Measurements from ENCODE around the gene ADAM17.

The ADAM17 gene

DNA sequence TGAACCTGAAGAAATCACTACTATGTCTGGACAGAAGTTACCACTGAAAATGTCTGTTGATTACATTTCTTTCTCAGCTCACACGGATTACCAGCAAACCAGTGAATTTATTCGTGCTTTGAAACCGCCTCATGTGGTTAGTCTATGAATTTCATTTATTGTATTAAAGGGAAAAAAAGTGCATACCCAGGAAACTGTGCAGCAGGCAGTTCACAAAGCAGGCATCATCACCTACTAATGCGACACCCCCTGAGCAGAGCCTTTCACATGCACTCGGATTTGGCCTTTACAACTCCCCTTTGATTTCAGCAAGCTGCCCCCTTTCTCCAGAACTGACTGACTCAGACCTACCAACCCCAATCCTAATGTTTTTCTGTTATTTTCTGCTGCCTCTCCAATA is 112.1 kb downstream of the ADAM17 start:
- H3K4me3 Mint-ChIP-seq, result no peak overlapping the region
- H3K36me3 Mint-ChIP-seq, result peaks cover 50% of the 10 kb centered on the region
- no peaks in the 10 kb centered on the region for H3K9me3 Mint-ChIP-seq
- no peaks in the 10 kb centered on the region for H3K27me3 Mint-ChIP-seq
- no peaks in the 10 kb centered on the region for H3K4me1 Mint-ChIP-seq
- H3K27ac Mint-ChIP-seq, result no peak overlapping the region
- no peak for ATAC-seq

DNA sequence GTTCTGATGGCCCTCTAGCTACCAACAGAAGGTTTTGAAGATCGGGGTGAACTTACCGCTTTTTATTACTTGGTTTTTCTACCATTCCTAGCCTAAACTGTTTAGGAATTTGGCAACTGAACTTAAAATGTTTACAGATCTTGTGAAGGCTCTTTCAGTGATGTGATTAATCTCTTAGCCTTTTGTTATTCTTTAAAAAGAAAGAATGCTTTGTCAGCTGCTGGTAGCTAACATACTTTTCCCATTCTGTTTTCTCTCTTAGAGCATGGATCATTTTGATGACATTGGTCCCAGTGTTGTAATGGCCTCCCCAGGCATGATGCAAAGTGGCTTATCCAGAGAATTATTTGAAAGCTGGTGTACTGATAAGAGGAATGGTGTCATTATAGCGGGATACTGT is 114.1 kb downstream of the ADAM17 start:
- H3K9me3 Mint-ChIP-seq, result no peaks in the 10 kb centered on the region
- H3K27ac Mint-ChIP-seq, result no peak overlapping the region
- H3K4me1 Mint-ChIP-seq, result no peaks in the 10 kb centered on the region
- no peaks in the 10 kb centered on the region for H3K27me3 Mint-ChIP-seq
- no peak overlapping the region for H3K4me3 Mint-ChIP-seq
- ATAC-seq, result no peak
- peaks cover 55% of the 10 kb centered on the region for H3K36me3 Mint-ChIP-seq

DNA sequence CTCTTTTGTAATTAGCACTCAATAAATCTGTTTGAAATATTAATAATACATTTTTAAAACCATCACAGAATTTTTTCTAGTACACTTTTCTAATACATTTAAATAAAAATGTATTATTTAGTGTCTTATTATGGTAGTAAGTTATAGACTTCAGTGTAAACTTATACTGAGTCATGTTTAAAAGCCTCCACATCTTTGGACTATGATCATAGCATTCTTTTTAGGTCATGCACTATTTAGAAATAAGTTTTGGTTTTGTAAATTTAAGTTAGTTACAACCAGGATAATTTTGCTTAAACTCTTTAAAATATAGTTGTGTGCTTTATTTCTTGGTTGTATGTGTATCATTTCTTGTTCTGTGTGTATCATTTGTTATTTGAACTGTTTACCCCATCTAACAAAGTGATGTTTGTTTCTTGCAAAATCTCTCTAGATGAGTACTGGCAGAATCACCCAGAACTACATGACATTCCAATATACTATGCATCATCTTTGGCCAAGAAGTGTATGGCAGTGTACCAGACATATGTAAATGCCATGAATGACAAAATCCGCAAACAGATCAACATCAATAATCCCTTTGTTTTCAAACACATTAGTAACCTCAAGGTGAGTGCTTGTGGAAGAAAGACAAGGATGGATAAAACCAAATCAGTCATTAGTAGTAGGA is 115.4 kb downstream of the ADAM17 start:
- Mint-ChIP-seq H3K36me3 (peaks cover 54% of the 10 kb centered on the region), H3K4me3 (no peak overlapping the region)
- ATAC-seq, result no peak

DNA sequence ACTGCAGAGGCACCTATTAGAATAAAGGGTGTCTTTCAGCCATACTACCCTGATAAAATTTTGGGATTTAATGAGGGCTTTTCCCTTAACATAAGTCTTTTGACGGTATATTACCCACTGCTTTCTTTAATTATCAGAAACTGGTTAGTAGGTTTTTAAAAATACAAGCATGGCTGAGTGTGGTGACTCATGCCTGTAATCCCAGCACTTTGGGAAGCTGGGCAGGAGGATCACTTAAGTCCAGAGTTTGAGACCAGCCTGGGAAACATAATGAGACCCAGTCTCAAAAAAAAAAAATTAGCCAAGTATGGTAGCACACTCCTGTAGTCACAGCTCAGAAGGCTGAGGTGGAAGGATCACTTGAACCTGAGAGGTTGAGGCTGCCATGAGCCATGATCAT is 116.1 kb downstream of the ADAM17 start:
- no peak overlapping the region for H3K4me3 Mint-ChIP-seq
- ATAC-seq, result no peak
- no peaks in the 10 kb centered on the region for H3K27me3 Mint-ChIP-seq
- H3K9me3 Mint-ChIP-seq, result no peaks in the 10 kb centered on the region
- no peak overlapping the region for H3K27ac Mint-ChIP-seq
- no peaks in the 10 kb centered on the region for H3K4me1 Mint-ChIP-seq
- H3K36me3 Mint-ChIP-seq, result peaks cover 52% of the 10 kb centered on the region

More for the DNA sequence above, 115.4 kb downstream of the ADAM17 start:
- H3K27ac Mint-ChIP-seq, result no peak overlapping the region
- H3K4me1 Mint-ChIP-seq, result no peaks in the 10 kb centered on the region
- H3K9me3 Mint-ChIP-seq, result no peaks in the 10 kb centered on the region
- H3K27me3 Mint-ChIP-seq, result no peaks in the 10 kb centered on the region

Measured in stimulated activated memory B cell treated with anti-CD40 and anti-IgM and Interleukin-4, amounts not matched to agents 10 μg/mL and 1 μg/mL and 100 μg/mL, for 72 hours (primary cell).